PC-9 (cell line): ENCODE results near the gene GXYLT1. TPM values are rescaled to one million over a fixed set of nuclear protein-coding genes. Genes with fewer than 3 reads are reported as not detected.

ENCODE experiments used
- BruUV-seq: library from RNA; stranded (reverse); fragments of 400-500 nt; replicated peaks from 2 replicates; lab custom pipeline; 2021; lab: Mats Ljungman, UMichigan
- CTCF ChIA-PET: fragments of 300-600 bp; sonication (Branson Sonifier 250); formaldehyde crosslinking; loops from one replicate; lab custom pipeline; 2022; ENCODE audit warnings: antibody characterized with exemption; lab: Charles Lee
- POLR2A ChIA-PET: fragments of 300-600 bp; sonication (Branson Sonifier 250); formaldehyde crosslinking; loops from one replicate; lab custom pipeline; 2022; ENCODE audit warnings: antibody characterized with exemption; ENCODE audit not compliant: unreplicated experiment; lab: Charles Lee
- DNase-seq, 2 experiments: peaks; one replicate each; pipeline versions ENCODE4 v3.0.0 to v3.0.0-alpha.2; 2015 to 2022; ENCODE audit warnings: mixed read lengths in 1 of 2
- H2AFZ ChIP-seq: fragments of 200-600 bp; sonication (generic); 2 replicates; pipeline ENCODE4 v1.8.1; 2017; ENCODE audit warnings: antibody characterized with exemption
- H3F3A ChIP-seq: fragments of 200-600 bp; sonication (generic); 2 replicates; pipeline ENCODE4 v1.8.1; 2017; ENCODE audit warnings: antibody characterized with exemption, mild to moderate bottlenecking, low read depth; ENCODE audit not compliant: insufficient read depth
- H3K27ac ChIP-seq: fragments of 200-600 bp; sonication (generic); 2 replicates; pipeline ENCODE4 v1.6.1; 2016; ENCODE audit warnings: mixed run types
- H3K27me3 ChIP-seq: fragments of 200-600 bp; sonication (generic); 2 replicates; pipeline ENCODE4 v1.6.1; 2016; ENCODE audit warnings: low read depth, mixed run types; ENCODE audit not compliant: insufficient read depth
- H3K36me3 ChIP-seq: fragments of 200-600 bp; sonication (generic); 2 replicates; pipeline ENCODE4 v1.6.1; 2016; ENCODE audit warnings: low read depth, mixed run types
- H3K4me1 ChIP-seq: fragments of 200-600 bp; sonication (generic); replicated peaks from 2 replicates; pipeline ENCODE4 v1.6.1; 2016; ENCODE audit warnings: mixed run types; ENCODE audit not compliant: insufficient read depth
- H3K4me2 ChIP-seq: fragments of 200-600 bp; sonication (generic); 2 replicates; pipeline ENCODE4 v1.6.1; 2017; ENCODE audit warnings: mixed run types
- H3K4me3 ChIP-seq: fragments of 200-600 bp; sonication (generic); 2 replicates; pipeline ENCODE4 v1.6.1; 2016; ENCODE audit warnings: mixed run types
- H3K79me2 ChIP-seq: fragments of 200-600 bp; sonication (generic); 2 replicates; pipeline ENCODE4 v1.6.1; 2017; ENCODE audit warnings: low read depth, mixed run types
- H3K9me2 ChIP-seq: fragments of 200-600 bp; sonication (generic); 2 replicates; pipeline ENCODE4 v1.8.1; 2017; ENCODE audit warnings: mild to moderate bottlenecking; ENCODE audit not compliant: insufficient read depth
- H3K9me3 ChIP-seq: fragments of 200-600 bp; sonication (generic); 2 replicates; pipeline ENCODE4 v1.8.1; 2016; ENCODE audit warnings: low read depth; ENCODE audit not compliant: insufficient read depth
- H4K20me1 ChIP-seq: fragments of 200-600 bp; sonication (generic); 2 replicates; pipeline ENCODE4 v1.8.1; 2017; ENCODE audit not compliant: insufficient read depth
- EZH2 ChIP-seq: fragments of 200-600 bp; sonication (generic); IDR thresholded peaks from 2 replicates; pipeline ENCODE4 v1.8.0; 2017; ENCODE audit warnings: antibody characterized with exemption, low read depth
- intact Hi-C: fragments of 100-400 bp; cut with micrococcal nuclease; formaldehyde crosslinking; loops from one replicate; pipeline ENCODE4 v1.10.0; 2022; ENCODE audit not compliant: unreplicated experiment
- total RNA-seq: library from RNA; stranded (reverse); gene quantifications from 2 replicates; pipeline ENCODE4 v1.2.3, GENCODE V29; 2021
- TF ChIP-seq, protein P1 (sequence below): fragments of 200-600 bp; sonication (generic); conservative IDR thresholded peaks from 2 replicates; pipeline ENCODE4 v1.6.1; 2017; ENCODE audit warnings: mixed run types, antibody characterized with exemption, mild to moderate bottlenecking, moderate library complexity

GXYLT1 gene
- total RNA-seq, 1 experiment from 2014 or later, result 7.8 TPM

- H3K79me2 ChIP-seq, result no peaks in the 10 kb centered on the region
- H2AFZ ChIP-seq, result no peak overlapping the region
- ChIA-PET POLR2A (no interaction called here), CTCF (no interaction called here)
- intact Hi-C loops, result no loop called here
- H4K20me1 ChIP-seq, result 0 out of 2 replicates have a peak, but pooled peaks cover 3% of the 10 kb centered on the region
- no peaks in the 10 kb centered on the region for H3K9me3 ChIP-seq
- no peak overlapping the region for H3K27ac ChIP-seq
- 0 out of 2 replicates have a peak, but pooled peaks cover 6% of the 10 kb centered on the region for H3K36me3 ChIP-seq
- no peaks in the 10 kb centered on the region for H3K9me2 ChIP-seq
- H3F3A ChIP-seq, result no peaks in the 10 kb centered on the region; the same call in 1 of the 2 replicates
- no peak overlapping the region for H3K4me3 ChIP-seq
- H3K4me1 ChIP-seq, result peaks cover 5% of the 10 kb centered on the region
- no TSS peak for BruUV-seq
- no peak for TF ChIP-seq EZH2
- TF ChIP-seq, protein P1, sequence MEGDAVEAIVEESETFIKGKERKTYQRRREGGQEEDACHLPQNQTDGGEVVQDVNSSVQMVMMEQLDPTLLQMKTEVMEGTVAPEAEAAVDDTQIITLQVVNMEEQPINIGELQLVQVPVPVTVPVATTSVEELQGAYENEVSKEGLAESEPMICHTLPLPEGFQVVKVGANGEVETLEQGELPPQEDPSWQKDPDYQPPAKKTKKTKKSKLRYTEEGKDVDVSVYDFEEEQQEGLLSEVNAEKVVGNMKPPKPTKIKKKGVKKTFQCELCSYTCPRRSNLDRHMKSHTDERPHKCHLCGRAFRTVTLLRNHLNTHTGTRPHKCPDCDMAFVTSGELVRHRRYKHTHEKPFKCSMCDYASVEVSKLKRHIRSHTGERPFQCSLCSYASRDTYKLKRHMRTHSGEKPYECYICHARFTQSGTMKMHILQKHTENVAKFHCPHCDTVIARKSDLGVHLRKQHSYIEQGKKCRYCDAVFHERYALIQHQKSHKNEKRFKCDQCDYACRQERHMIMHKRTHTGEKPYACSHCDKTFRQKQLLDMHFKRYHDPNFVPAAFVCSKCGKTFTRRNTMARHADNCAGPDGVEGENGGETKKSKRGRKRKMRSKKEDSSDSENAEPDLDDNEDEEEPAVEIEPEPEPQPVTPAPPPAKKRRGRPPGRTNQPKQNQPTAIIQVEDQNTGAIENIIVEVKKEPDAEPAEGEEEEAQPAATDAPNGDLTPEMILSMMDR, result no peak
- no peak for DNase-seq
- no peaks in the 10 kb centered on the region for H3K27me3 ChIP-seq
- H3K4me2 ChIP-seq, result no peak overlapping the region
Observed at GRCh38 chr12:42161529-42161928, 16.9 kb upstream of the GXYLT1 start.

DNA sequence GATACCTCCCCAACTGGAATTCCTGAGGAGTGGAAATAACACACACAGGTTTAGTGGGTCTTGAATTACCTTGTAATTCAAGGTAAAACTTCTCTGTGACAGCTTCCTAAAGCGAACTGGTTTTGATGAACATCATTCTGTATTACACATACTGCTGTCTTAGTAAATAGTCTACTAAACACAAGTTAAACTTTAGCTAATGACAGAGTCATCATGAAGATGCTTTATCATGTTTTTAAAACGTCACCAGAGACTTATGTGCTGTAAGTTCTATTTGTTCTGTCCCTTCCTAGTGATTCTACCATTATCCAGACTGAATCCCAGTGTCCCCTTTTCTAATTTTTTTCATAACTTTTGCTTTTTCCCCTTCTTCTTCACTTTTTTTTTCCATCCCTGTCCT is 11.6 kb upstream of the GXYLT1 start:
- H2AFZ ChIP-seq, result no peak overlapping the region
- H3K4me1 ChIP-seq, result no peaks in the 10 kb centered on the region
- 0 out of 2 replicates have a peak, but pooled peaks cover 3% of the 10 kb centered on the region for H4K20me1 ChIP-seq
- no peak for DNase-seq
- H3K27me3 ChIP-seq, result no peaks in the 10 kb centered on the region
- intact Hi-C loops, result no loop called here
- BruUV-seq, result no TSS peak
- no peaks in the 10 kb centered on the region; the same call in 1 of the 2 replicates for H3F3A ChIP-seq
- ChIA-PET POLR2A (no interaction called here), CTCF (no interaction called here)
- no peak overlapping the region for H3K27ac ChIP-seq
- TF ChIP-seq, protein P1, result no peak
- no peak for TF ChIP-seq EZH2
- no peak overlapping the region for H3K4me3 ChIP-seq
- 0 out of 2 replicates have a peak, but pooled peaks cover 6% of the 10 kb centered on the region for H3K36me3 ChIP-seq
- H3K9me2 ChIP-seq, result no peaks in the 10 kb centered on the region; the same call in 1 of the 2 replicates
- no peak overlapping the region for H3K4me2 ChIP-seq
- H3K79me2 ChIP-seq, result no peaks in the 10 kb centered on the region
- H3K9me3 ChIP-seq, result no peaks in the 10 kb centered on the region

GRCh38 chr12:42145552-42146215 is 1.0 kb upstream of the GXYLT1 start:
- H3K4me3 ChIP-seq, result peak overlapping the region; percentile 99; the same call in 1 of the 2 replicates
- peaks cover 35% of the 10 kb centered on the region for H3K79me2 ChIP-seq
- peaks cover 22% of the 10 kb centered on the region for H3K4me1 ChIP-seq
- intact Hi-C loops, result no loop called here
- ChIA-PET CTCF (no interaction called here), POLR2A (interaction anchor here (0.7 kb wide), 1 partner anchor 94 kb away, joined by 5 read pairs; no protein-coding TSS in a partner anchor)
- no peaks in the 10 kb centered on the region for H3K9me3 ChIP-seq
- peak overlapping the region; percentile 96 for H2AFZ ChIP-seq
- H3K9me2 ChIP-seq, result no peaks in the 10 kb centered on the region
- no peak for TF ChIP-seq EZH2
- TF ChIP-seq, protein P1, result no peak
- DNase-seq, result no peak
- H3K36me3 ChIP-seq, result no peaks in the 10 kb centered on the region
- BruUV-seq, result no TSS peak
- H3K4me2 ChIP-seq, result peak overlapping the region; percentile 97
- no peaks in the 10 kb centered on the region for H4K20me1 ChIP-seq
- H3F3A ChIP-seq, result peaks cover 14% of the 10 kb centered on the region; the same call in 1 of the 2 replicates
- H3K27me3 ChIP-seq, result no peaks in the 10 kb centered on the region
- H3K27ac ChIP-seq, result peak overlapping the region; percentile 70
